SU-DHL-6 (cell line): Measurements from ENCODE around the gene TM9SF1.

Experiments used
- CTCF ChIP-seq: fragments of 200-600 bp; sonication (generic); IDR thresholded peaks from one replicate; pipeline ENCODE4 v1.5.1; 2017; ENCODE audit warnings: antibody characterized with exemption, mild to moderate bottlenecking, low read length, moderate library complexity; ENCODE audit not compliant: insufficient read depth, poor library complexity, severe bottlenecking
- EZH2phosphoT487 ChIP-seq: fragments of 200-600 bp; sonication (generic), shearing (Covaris generic); conservative IDR thresholded peaks from 2 replicates; pipeline ENCODE4 v1.6.1; 2018; ENCODE audit warnings: mild to moderate bottlenecking, antibody characterized with exemption, low read length, moderate library complexity, mixed read lengths

GRCh38 chr14:24146978-24147760 lies 48.1 kb downstream of the TM9SF1 start, which contains the start of gene RNF31:
- TF ChIP-seq CTCF = no peak
- no peak for TF ChIP-seq EZH2phosphoT487
